Bronchial smooth muscle cell (primary cell): Measurements from ENCODE around the gene HOXB4. TPM values are rescaled to one million over a fixed set of nuclear protein-coding genes. Genes with fewer than 3 reads are reported as not detected.

Source experiments
- total RNA-seq: library from RNA; depleted of rRNA; stranded (reverse); fragments of >200 nt; gene quantifications from 2 replicates; pipeline ENCODE4 v1.2.1, GENCODE V29; 2014

HOXB4 gene
- 1.7 and 3.3 TPM in 2 replicates for total RNA-seq

GRCh38 chr17:48577946-48578615 is at the start of gene HOXB4:
TSS of gene HOXB4 (minus strand) at chr17:48578350. CDS start at chr17:48578319, 31 bp downstream.

GRCh38 chr17:48626245-48627117 is 48.3 kb upstream of the HOXB4 start, which contains the start of gene HOXB9:
TSS of gene HOXB9 (minus strand) at chr17:48626358. CDS start at chr17:48626269, 89 bp downstream.

GRCh38 chr17:48615047-48615962 is 37.2 kb upstream of the HOXB4 start, which contains the start of gene HOXB8:
TSS of gene HOXB8 (minus strand) at chr17:48615292. CDS start at chr17:48614704, 588 bp downstream.

GRCh38 chr17:48610282-48611211 is 32.4 kb upstream of the HOXB4 start, which contains the start of gene HOXB7:
TSS of gene HOXB7 (minus strand) at chr17:48611017. CDS start at chr17:48610918, 99 bp downstream.

GRCh38 chr17:48604770-48605329 is 26.7 kb upstream of the HOXB4 start, which contains the start of gene HOXB6:
TSS of gene HOXB6 (minus strand) at chr17:48604986. CDS start at chr17:48598150, 6,836 bp downstream.

GRCh38 chr17:48593126-48593829 is 15.1 kb upstream of the HOXB4 start, which contains the start of gene HOXB5:
TSS of gene HOXB5 (minus strand) at chr17:48593779. CDS start at chr17:48593682, 97 bp downstream.

GRCh38 chr17:48589831-48590606 is 11.9 kb upstream of the HOXB4 start, which contains the start of gene HOXB3:
TSS of gene HOXB3 (minus strand) at chr17:48590241. CDS start at chr17:48552474, 37,767 bp downstream.

GRCh38 chr17:48545022-48545375 is 33.2 kb downstream of the HOXB4 start, which contains the start of gene HOXB2:
TSS of gene HOXB2 (minus strand) at chr17:48545109. CDS start at chr17:48544911, 198 bp downstream.

GRCh38 chr17:48530887-48531272 is 47.3 kb downstream of the HOXB4 start, which contains the start of gene HOXB1:
TSS of gene HOXB1 (minus strand) at chr17:48531011. CDS start at chr17:48530904, 107 bp downstream.

Other genes with a start within 250 kb of the HOXB4 start
- not detected in 2 replicates for gene SKAP1, start 148.1 kb downstream of the HOXB4 start, total RNA-seq
- not detected in 2 replicates for gene HOXB1, start 47.3 kb downstream of the HOXB4 start, total RNA-seq
- 2.3 and 8.4 TPM in 2 replicates for gene HOXB2, start 33.2 kb downstream of the HOXB4 start, total RNA-seq
- gene HOXB3, start 11.9 kb upstream of the HOXB4 start, total RNA-seq, result 3.8 and 10.2 TPM in 2 replicates
- 0.09 and 0.16 TPM in 2 replicates for gene HOXB5, start 15.4 kb upstream of the HOXB4 start, total RNA-seq
- 1.5 and 3.2 TPM in 2 replicates for gene HOXB6, start 26.6 kb upstream of the HOXB4 start, total RNA-seq
- 2.9 and 3.8 TPM in 2 replicates for gene HOXB7, start 32.7 kb upstream of the HOXB4 start, total RNA-seq
- gene HOXB8, start 36.9 kb upstream of the HOXB4 start, total RNA-seq, result under 0.01 TPM in 1 of 2 replicates, not detected in the other
- not detected in 2 replicates for gene HOXB9, start 48.0 kb upstream of the HOXB4 start, total RNA-seq
- not detected in 2 replicates for gene PRAC1, start 144.2 kb upstream of the HOXB4 start, total RNA-seq
- gene PRAC2, start 144.8 kb upstream of the HOXB4 start, total RNA-seq, result not detected in 2 replicates
- gene HOXB13, start 150.4 kb upstream of the HOXB4 start, total RNA-seq, result not detected in 2 replicates
- not detected in 2 replicates for gene TTLL6, start 238.9 kb upstream of the HOXB4 start, total RNA-seq